ENCODE results near the gene RELL2. TPM values are rescaled to one million over a fixed set of nuclear protein-coding genes. Genes with fewer than 3 reads are reported as not detected.

Gene RELL2
- total RNA-seq, 1 donor from 2014 or later, result 5.6 TPM

DNA sequence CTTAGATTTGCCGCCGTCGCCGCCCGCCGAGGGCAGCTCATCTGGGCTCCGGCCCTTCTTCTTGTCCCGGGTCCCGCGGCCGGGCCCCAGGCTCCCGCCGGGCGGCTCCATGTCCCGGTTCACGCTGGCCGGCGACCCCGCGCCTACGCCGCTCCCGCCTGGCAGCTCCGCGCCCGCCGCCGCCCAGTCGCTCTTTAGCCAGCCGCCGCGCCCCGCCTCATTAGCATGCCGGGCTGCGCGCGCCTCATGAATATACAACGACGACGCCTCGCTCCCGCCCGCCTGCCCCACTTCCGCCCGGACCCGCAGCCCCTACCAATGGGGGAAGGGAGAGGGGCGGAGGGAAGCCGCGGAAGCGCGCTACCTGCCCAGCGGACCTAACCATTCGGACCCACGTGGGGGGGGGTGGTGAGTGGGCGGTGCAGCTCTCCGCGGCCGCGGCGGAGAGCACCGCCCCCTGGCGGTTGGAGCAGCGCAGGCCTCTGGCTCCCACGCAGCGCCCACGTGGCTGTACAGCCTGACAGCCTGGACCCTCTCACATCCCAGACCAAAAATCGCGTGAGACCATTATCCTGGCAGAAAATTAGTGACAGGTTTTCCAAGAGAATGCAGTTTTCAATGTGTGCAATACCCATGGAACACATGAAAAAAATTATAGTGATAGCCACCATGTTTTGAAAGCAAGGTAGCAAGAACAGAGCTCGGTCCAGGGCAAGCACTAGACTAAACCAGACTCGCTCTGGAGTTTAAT, 17.8 kb upstream of the RELL2 start, which contains the start of gene DIAPH1:
Gene DIAPH1, minus strand, starts transcription at position 197 of the 751 bp plus-strand sequence. Its CDS starts 86 bp downstream, at position 111.
- peak; percentile 79 to 80 for TF ChIP-seq POLR2AphosphoS5 (IDR thresholded peaks at IDR 0.05; ENCODE audit: insufficient read depth in 1 of 2, low read depth in 1 of 2)
- peak; percentile 56 to 84 for TF ChIP-seq POLR2A (IDR thresholded peaks at IDR 0.05)
- TF ChIP-seq, protein P1, sequence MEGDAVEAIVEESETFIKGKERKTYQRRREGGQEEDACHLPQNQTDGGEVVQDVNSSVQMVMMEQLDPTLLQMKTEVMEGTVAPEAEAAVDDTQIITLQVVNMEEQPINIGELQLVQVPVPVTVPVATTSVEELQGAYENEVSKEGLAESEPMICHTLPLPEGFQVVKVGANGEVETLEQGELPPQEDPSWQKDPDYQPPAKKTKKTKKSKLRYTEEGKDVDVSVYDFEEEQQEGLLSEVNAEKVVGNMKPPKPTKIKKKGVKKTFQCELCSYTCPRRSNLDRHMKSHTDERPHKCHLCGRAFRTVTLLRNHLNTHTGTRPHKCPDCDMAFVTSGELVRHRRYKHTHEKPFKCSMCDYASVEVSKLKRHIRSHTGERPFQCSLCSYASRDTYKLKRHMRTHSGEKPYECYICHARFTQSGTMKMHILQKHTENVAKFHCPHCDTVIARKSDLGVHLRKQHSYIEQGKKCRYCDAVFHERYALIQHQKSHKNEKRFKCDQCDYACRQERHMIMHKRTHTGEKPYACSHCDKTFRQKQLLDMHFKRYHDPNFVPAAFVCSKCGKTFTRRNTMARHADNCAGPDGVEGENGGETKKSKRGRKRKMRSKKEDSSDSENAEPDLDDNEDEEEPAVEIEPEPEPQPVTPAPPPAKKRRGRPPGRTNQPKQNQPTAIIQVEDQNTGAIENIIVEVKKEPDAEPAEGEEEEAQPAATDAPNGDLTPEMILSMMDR (IDR thresholded peaks at IDR 0.05), result peak; percentile 97 to 100 (median 99)

DNA sequence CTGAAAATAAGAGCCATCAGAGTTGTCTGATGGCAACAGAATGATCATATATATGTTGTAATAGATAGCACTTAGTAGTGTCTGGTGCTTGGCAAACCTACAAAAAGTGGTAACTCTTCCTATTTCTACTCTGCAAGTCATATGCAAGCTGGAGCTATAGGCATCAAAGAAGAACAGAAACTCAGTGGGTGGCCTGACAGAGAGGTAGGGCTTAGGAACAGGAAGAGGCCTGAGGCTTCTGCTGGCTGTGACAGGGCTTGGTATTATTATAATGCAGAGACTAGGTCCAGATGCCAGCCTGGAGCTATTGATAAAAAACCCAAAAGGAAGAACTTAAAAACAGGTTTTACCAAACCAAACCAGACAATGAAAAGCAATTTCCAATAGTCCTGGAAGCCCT, 13.6 kb upstream of the RELL2 start:
- intact Hi-C loops (cut with DNase I), result no loop called here
- Histone ChIP-seq H3K27me3 (no peaks in the 10 kb centered on the region), H3K4me1 (peaks cover 5% of the 10 kb centered on the region), H3K27ac (no peak overlapping the region), H3K9me3 (no peaks in the 10 kb centered on the region), H3K4me3 (no peak overlapping the region), H3K36me3 (peaks cover 0 to 61% of the 10 kb centered on the region in 2 donors)
- TF ChIP-seq, protein P1 (IDR thresholded peaks at IDR 0.05), result no peak
- TF ChIP-seq POLR2A (IDR thresholded peaks at IDR 0.05), result no peak
- no peak for TF ChIP-seq POLR2AphosphoS5 (IDR thresholded peaks at IDR 0.05; ENCODE audit: insufficient read depth in 1 of 2, low read depth in 1 of 2)
- DNase-seq (ENCODE audit: extremely low spot score in 2 of 2), result no peak

More for the DNA sequence above, 17.8 kb upstream of the RELL2 start, which contains the start of gene DIAPH1:
- H3K4me1 ChIP-seq, result peaks cover 27% of the 10 kb centered on the region
- DNase-seq (ENCODE audit: extremely low spot score in 2 of 2), result peak in 1 of 2 donors; percentile 97
- H3K36me3 ChIP-seq, result peaks cover 0 to 29% of the 10 kb centered on the region in 2 donors
- H3K9me3 ChIP-seq, result no peaks in the 10 kb centered on the region
- intact Hi-C loops (cut with DNase I), result no loop called here
- H3K27me3 ChIP-seq, result no peaks in the 10 kb centered on the region
- H3K4me3 ChIP-seq, result peak within 1 kb of the TSS; percentile 78 to 86
- H3K27ac ChIP-seq, result peak within 1 kb of the TSS; percentile 96

DNA sequence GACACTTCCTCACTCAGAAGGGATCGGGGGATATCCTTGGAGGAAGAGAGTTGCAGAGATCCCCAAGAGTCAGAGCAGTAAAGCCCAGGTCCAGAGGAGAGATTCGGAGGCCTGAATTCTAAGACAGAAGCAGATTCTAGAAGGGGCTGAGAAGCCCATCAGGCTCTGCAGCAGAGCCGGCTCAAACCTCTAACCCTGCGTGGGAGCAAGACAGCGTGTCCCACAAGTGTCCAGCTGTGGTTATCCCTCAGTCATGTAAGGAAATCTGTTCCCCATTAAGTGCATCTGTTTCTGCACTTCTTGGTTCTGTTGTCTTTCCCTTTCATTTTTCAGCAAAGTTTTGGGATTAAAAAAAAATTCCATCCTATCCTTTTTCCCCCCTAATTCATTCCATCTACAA, 13.2 kb upstream of the RELL2 start:
- TF ChIP-seq, protein P1 (IDR thresholded peaks at IDR 0.05), result no peak
- TF ChIP-seq POLR2A (IDR thresholded peaks at IDR 0.05), result no peak
- no peak for TF ChIP-seq POLR2AphosphoS5 (IDR thresholded peaks at IDR 0.05; ENCODE audit: insufficient read depth in 1 of 2, low read depth in 1 of 2)
- Histone ChIP-seq H3K4me1 (peaks cover 5% of the 10 kb centered on the region), H3K9me3 (no peaks in the 10 kb centered on the region), H3K36me3 (peaks cover 0 to 65% of the 10 kb centered on the region in 2 donors), H3K27me3 (no peaks in the 10 kb centered on the region), H3K27ac (no peak overlapping the region), H3K4me3 (no peak overlapping the region)
- no peak for DNase-seq (ENCODE audit: extremely low spot score in 2 of 2)
- intact Hi-C loops (cut with DNase I), result no loop called here

DNA sequence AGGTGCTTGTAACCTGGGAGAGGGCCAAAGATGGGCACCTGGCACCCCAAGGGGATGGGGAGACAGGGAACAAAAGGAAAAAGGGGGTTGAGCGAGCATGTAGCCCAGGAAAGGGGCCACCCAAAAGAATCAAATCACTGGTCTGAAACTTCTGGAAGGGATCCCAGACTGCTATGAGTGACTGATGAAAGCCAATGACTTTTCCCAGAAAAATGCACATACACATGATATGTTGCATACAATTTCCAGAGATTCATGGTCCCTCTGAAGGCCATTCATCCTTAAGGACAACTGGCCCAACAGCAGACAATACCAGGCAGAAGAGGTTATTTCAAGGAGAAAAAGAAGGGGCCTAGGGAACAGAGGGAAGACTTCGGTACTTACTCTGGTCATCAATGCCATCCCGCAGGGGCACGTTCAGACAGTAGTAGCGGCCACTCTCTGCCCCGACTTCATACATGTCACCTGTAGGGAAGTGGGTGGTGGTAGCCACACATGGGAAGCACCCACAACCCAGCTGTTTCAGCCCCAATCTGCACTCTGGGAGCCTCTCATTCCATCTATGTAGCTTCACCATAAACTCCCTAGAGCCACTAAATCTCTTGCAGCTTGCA, 8.5 kb upstream of the RELL2 start:
- Histone ChIP-seq H3K4me1 (no peaks in the 10 kb centered on the region), H3K27ac (no peak overlapping the region), H3K4me3 (no peak overlapping the region), H3K27me3 (no peaks in the 10 kb centered on the region), H3K36me3 (peaks cover 0 to 46% of the 10 kb centered on the region in 2 donors), H3K9me3 (no peaks in the 10 kb centered on the region)
- TF ChIP-seq POLR2A (IDR thresholded peaks at IDR 0.05) (no peak), POLR2AphosphoS5 (IDR thresholded peaks at IDR 0.05; ENCODE audit: insufficient read depth in 1 of 2, low read depth in 1 of 2) (no peak)
- TF ChIP-seq, protein P1 (IDR thresholded peaks at IDR 0.05), result no peak
- intact Hi-C loops (cut with DNase I), result no loop called here
- DNase-seq (ENCODE audit: extremely low spot score in 2 of 2), result no peak

Data from vagina (tissue), 2 donors.